HepG2 (cell line): Measurements from ENCODE around the gene RSPRY1. TPM values are rescaled to one million over a fixed set of nuclear protein-coding genes. Genes with fewer than 3 reads are reported as not detected.
A peak's percentile ranks its signal among the peaks of the same experiment; 100 is the strongest.

Experiments
- BORCS8-MEF2B ChIP-seq: sonication (generic); formaldehyde crosslinking; IDR thresholded peaks from 2 replicates; pipeline ENCODE4 v1.8.0; 2022; ENCODE audit warnings: mild to moderate bottlenecking, missing genetic modification reagents
- DMTF1 ChIP-seq: sonication (generic); formaldehyde crosslinking; IDR thresholded peaks from 2 replicates; pipeline ENCODE4 v1.4.0; 2020; ENCODE audit warnings: mild to moderate bottlenecking, missing genetic modification reagents
- E2F2 ChIP-seq: sonication (generic); formaldehyde crosslinking; IDR thresholded peaks from 2 replicates; pipeline ENCODE4 v1.4.0; 2020; ENCODE audit warnings: missing genetic modification reagents, borderline replicate concordance
- EED ChIP-seq: sonication (generic); formaldehyde crosslinking; IDR thresholded peaks from 2 replicates; pipeline ENCODE4 v1.5.0; 2020; ENCODE audit warnings: mild to moderate bottlenecking, missing genetic modification reagents
- HNRNPUL1 ChIP-seq: fragments of 200-400 bp; formaldehyde crosslinking; IDR thresholded peaks from 2 replicates; pipeline ENCODE4 v1.6.1; 2017; ENCODE audit warnings: low read depth, mild to moderate bottlenecking, low read length, moderate library complexity
- MBNL3 ChIP-seq: fragments of 250-450 bp; sonication (Bioruptor Pico); conservative IDR thresholded peaks from 2 replicates; pipeline ENCODE4 v1.8.0; 2022; ENCODE audit warnings: mild to moderate bottlenecking, inconsistent platforms
- TCF7 ChIP-seq: sonication (generic); IDR thresholded peaks from 2 replicates; pipeline ENCODE4 v1.6.1; 2016; ENCODE audit warnings: antibody characterized with exemption, low read depth
- ZBTB20 ChIP-seq: sonication (generic); formaldehyde crosslinking; IDR thresholded peaks from 2 replicates; pipeline ENCODE4 v1.8.1; 2023; ENCODE audit warnings: missing genetic modification reagents, low read depth, mild to moderate bottlenecking, borderline replicate concordance
- ZNF331 ChIP-seq: sonication (generic); formaldehyde crosslinking; IDR thresholded peaks from 2 replicates; pipeline ENCODE4 v1.4.0; 2020; ENCODE audit warnings: missing genetic modification reagents
- ZNF382 ChIP-seq: sonication (generic); formaldehyde crosslinking; IDR thresholded peaks from 2 replicates; pipeline ENCODE4 v1.5.0; 2020; ENCODE audit warnings: missing genetic modification reagents, mild to moderate bottlenecking, borderline replicate concordance
- ZNF407 ChIP-seq: sonication (generic); formaldehyde crosslinking; IDR thresholded peaks from one replicate; pipeline ENCODE4 v1.5.1; 2020; ENCODE audit warnings: mild to moderate bottlenecking, missing genetic modification reagents; ENCODE audit errors: not compliant biosample characterization
- ZNF513 ChIP-seq: sonication (generic); formaldehyde crosslinking; conservative IDR thresholded peaks from 2 replicates; pipeline ENCODE4 v1.5.0; 2020; ENCODE audit warnings: missing genetic modification reagents
- ZNF564 ChIP-seq: sonication (generic); formaldehyde crosslinking; IDR thresholded peaks from 2 replicates; pipeline ENCODE4 v1.8.1; 2023; ENCODE audit warnings: mild to moderate bottlenecking, missing genetic modification reagents
- polyA plus RNA-seq, 8 experiments: library from polyadenylated mRNA; depleted of rRNA in 3 of 8; stranded (reverse) in 7 of 8; unstranded in 1 of 8; fragments of >200 nt; fragmentation: Illumina TruSeq in 4 of 8; extraction: Trizol in 4 of 8; gene quantifications; 2 replicates each; pipeline versions ENCODE4 v1.2.1 to v1.2.3, GENCODE V29; 2011 to 2016; ENCODE audit warnings: low read depth in 4 of 8, missing spikeins in 1 of 8, mixed read lengths in 1 of 8; ENCODE audit not compliant: insufficient read depth in 1 of 8
- total RNA-seq, 5 experiments: library from RNA; depleted of rRNA; stranded (reverse); fragments of >200 nt; fragmentation: Illumina TruSeq; extraction: Trizol; gene quantifications; 2 replicates each; pipeline ENCODE4 v1.2.3, GENCODE V29; 2016; ENCODE audit warnings: low read depth in 1 of 5
- TF ChIP-seq, protein P1 (sequence below): sonication (generic); formaldehyde crosslinking; IDR thresholded peaks from 2 replicates; pipeline ENCODE4 v1.4.0; 2020; ENCODE audit warnings: mild to moderate bottlenecking, missing genetic modification reagents

The RSPRY1 gene
- total and polyA plus RNA-seq, 2 of the 13 experiments (the other 11 are each of a cell fraction or from before 2014, with no cell fraction given): 53.4 to 61.0 TPM

DNA sequence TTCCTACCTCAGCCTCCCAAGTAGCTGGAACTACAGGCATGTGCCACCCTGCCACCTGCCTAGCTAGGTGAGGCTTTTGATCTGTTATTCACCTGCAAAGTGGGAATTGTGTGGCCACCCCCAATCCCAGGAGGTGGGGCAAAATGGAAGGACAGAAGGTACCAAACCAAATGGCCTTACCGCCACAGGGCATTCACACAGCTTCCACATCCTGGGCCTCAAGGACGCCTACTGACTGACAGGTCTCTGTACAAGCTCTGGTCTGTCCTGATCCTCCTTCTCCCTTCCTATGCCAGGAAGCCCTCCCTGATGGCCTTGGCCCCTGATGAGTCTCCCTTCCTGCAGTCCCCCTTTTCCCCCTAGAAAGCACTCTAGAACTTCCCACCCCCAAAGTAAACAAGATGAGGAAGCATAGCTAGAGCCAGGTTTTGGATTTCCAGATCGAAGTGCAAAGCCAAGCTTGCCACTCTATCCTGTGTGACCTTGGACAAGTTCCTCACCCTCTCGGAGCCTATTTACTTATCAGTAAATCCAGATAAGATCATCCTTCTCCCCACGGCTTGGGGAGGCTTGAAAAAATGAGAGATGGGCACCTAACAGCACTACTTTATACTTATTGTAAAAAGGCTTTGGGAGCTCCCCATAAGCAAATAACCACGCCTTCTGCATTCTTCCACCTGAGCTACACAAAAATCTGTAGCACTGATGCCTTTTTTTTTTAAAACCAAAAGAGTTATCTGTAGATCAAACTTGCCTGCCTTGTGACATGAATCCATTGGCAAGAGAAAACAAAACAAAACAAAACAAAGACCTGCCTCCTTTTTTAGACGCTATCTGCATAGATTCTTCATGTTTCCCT, 93.9 kb downstream of the RSPRY1 start (continued):
- TF ChIP-seq ZNF407 (CRISPR knock-in tag) (peak; percentile 40), DMTF1 (peak; percentile 82), ZNF564 (CRISPR knock-in tag) (no peak; the same call in 1 of the 2 replicates), E2F2 (CRISPR knock-in tag) (no peak), TCF7 (peak; percentile 72), EED (no peak), ZNF331 (CRISPR knock-in tag) (peak; percentile 90), HNRNPUL1 (no peak), BORCS8-MEF2B (CRISPR knock-in tag) (peak; percentile 73), ZNF382 (CRISPR knock-in tag) (no peak), ZBTB20 (peak; percentile 98), ZNF513 (CRISPR knock-in tag) (no peak), MBNL3 (no peak)
- TF ChIP-seq, protein P1, sequence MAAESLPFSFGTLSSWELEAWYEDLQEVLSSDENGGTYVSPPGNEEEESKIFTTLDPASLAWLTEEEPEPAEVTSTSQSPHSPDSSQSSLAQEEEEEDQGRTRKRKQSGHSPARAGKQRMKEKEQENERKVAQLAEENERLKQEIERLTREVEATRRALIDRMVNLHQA: no peak
